NK-92 (cell line): Measurements from ENCODE around the gene ATP5F1D.

ENCODE experiments used
- DNase-seq: peaks from one replicate; lab custom pipeline; 2025; ENCODE audit not compliant: unreplicated experiment; lab: John Stamatoyannopoulos, UW

Gene ATP5F1D

DNA sequence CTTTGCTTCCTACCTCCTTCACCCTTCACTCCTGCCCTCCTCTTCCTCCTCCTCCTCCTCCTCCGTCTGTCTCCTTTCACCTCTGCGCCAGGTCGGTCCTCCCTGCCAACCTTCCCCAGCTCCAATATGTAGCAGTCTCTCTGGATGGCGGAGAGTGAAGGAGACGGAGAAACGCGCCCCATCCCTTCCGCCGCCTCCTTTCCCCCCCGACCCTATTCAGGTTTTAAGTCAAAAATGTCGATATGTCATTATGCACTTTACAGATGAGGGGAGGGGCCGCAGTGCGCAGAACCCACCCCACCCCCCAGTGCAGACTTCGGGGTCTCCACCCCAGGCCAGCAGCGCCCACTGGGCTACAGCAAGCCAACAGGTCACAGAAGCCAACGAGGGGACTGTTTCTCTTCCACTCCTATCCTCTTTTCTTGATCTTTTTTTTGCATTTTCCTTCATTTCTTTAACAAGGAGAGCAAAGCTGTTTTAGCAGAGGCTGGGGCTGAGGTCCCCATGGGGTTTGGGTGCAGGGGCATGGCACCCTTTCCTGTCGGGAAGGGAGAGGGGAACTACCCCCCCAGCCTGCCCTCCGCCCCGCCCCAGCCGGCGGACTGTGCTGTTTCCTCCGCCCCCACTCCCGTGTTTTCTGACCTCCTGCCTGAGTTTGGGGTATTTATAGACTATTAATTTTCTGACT is 16.1 kb downstream of the ATP5F1D start:
- no peak for DNase-seq

- no peak for DNase-seq
These were observed 16.6 kb downstream of the ATP5F1D start for GRCh38 chr19:1258163-1258492.

DNA sequence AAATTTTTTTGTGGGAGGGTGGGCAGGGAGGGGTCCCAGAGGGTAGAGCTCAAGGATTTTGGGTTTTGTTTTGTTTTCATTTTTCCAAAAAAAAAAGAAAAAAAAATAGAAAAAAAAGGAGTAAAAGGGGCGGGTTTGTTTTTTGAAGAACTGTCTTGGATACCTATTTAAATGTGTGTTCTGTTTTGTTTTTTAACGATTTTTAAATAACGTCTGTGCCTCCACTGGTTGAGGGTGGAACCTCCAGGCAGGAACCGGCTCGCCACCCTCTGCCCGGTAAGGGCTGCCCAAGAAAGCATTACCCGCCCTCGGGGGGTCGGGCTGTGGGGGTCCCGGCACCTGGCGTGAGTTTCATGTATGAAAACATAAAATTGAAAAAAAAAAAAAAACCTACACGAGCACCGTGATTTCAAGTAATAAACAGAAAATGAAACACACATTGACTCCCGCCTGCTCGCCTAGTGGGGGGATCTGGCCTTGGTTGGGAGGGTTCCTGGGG is 17.2 kb downstream of the ATP5F1D start:
- no peak for DNase-seq

DNA sequence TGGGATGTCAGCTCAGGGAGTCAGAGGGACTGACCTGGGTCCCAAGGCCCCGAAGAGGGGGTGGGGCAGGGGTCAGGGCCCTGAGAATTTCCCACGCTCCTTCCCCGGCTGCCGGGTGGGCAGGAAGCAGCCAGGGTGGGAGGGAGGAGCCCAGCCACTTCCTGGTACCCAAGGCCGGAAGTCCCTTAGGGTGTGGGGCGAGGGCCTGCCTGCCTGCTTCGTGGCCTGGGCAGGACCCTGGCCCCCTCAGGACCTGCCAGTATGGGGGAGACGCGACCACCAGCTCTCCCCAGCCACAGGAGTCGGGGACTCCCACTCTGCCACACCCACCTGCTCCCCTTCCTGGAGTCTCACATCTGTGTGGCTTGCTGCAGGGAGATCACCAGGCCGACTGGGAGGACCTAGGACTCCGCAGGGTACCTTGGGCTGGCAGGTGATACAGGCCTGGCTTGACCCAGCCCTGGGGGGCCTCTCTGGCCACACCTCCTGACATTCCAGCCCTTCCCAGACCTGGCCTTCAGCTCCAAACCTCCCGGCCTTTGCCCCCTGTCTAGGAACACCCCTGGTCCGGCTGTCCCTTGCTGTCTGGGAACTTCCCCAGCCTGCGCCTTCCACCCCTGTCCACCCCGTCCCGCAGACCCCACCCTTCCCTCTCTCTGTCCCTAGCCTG is 17.8 kb downstream of the ATP5F1D start:
- DNase-seq, result no peak

DNA sequence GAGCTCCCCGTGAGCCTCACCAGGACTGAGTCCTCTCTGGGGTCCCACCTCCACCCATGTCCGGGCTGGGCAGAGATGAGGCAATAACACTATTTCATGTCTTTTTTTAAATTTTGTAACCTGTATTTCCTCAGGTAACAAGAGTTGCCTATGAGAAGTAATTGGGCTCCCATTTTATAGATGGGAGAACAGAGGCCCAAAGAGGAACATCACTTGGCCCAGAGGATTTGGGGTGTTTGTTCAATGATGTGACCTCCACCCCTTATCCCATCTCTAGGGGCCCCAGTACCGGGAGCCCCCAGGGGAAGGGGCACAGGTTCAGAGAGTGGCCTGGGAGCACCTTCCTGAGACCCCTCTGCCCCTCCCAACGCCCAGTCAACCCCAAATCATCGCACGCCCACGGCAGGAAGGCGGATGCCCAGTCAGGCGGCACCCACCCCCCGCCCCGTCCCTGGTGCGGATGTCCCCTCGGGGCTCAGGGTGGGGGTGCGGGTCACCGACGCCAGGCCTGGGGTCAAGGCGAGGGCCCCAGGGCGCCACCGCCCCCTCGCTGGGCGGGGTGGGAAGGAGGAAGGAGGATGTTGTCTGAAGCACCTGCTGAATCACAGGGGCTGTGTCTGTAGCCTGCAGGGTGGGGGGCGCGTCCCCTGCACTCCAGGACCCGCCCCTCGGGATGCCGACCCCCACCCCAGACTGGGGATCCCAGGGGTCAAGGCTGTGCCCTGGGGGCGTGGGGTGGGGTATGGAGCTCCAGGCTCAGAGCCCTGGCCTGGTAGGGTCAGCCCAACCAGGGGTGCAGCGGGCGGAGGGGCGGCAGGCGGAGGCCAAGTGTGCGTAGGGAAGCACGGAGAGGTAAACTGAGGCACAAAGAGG is 18.6 kb downstream of the ATP5F1D start:
- no peak for DNase-seq

GRCh38 chr19:1260749-1261537 is 19.4 kb downstream of the ATP5F1D start:
- DNase-seq, result peak; percentile 70

GRCh38 chr19:1261538-1261797 is 19.9 kb downstream of the ATP5F1D start:
- no peak for DNase-seq

GRCh38 chr19:1261798-1262622 is 20.5 kb downstream of the ATP5F1D start:
- no peak for DNase-seq

DNA sequence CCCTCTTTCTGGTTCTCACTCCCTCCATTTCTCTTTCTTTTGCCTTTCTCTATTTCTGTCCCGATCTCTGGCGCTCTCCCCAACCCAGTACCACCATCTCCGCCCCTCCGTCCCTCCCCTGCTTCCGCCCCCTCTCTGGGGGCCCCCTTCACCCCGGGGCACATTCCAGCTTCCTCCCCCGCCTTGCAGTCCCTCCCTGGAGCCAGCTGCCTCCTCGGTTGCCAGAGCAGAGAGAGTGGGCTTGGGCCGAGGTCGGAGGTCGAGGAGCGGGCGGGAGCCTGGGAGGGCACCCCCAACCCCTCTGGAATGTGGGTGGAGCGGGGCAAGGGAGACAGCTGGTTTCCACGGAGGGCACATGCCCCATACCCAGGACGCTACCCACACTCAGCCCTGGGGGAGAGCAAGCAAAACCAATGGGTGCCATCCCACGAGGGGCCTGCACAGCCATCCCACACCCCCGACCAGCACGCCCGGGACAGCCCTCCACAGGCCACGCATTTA is 21.1 kb downstream of the ATP5F1D start:
- no peak for DNase-seq

DNA sequence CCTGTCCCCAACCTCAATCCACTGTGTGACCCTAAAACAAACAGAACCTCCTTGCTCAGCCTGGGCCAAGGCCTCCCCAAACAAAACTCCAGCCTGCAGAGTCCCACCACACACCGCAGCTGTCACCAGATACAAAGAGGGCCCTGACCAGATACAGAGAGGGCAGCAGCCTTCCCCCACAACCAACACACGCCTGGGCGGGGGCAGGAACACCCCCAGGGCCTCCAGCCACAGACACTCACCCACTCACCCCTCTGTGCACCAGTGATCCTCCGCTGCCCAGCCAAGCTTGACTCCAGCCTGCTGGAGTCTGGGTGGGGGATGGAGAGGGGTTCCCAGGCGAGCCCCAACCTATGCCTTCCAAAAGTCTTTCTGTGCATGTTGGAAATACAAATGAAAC is 21.6 kb downstream of the ATP5F1D start:
- no peak for DNase-seq

DNA sequence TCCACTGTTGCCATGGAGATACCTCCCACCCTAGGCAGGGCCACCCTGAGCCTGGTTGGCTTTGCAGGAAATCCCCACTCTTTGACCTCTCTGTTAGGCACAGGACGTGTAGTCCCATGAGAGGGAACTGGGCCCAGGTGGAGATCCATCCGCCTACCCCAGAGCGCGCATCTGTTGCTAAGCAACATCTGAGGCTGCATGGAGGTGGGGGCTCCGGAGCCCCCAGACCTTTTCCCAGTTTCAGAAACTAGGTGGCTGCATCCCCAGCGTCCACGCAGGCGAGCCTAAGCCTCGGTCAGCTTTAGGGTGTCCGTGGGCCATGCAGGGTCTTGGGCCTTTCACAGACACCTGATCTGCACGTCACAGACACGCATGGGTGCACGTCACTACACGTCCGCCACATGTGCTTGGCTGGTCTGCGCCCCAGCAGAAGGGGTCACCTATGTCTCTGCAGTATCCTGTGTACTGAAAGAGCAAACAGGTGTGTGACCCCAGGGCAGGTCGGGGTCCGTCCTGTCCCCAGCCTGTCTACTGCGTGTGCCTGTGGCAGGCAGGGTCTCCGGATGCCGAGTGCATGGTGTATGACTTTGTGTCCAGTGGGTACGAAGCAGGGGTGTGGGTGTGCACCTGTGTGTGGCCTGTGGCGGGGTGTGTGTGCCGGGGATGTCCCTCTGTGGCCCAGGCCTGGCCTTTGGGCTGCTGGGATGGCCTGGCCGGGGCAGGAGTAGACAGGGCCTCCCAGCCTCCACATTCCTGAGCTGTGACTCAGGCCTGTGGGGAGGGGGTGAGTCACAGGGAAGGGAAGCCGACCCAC is 23.5 kb downstream of the ATP5F1D start:
- DNase-seq, result no peak

GRCh38 chr19:1265615-1266128 is 24.1 kb downstream of the ATP5F1D start:
- DNase-seq, result no peak

DNA sequence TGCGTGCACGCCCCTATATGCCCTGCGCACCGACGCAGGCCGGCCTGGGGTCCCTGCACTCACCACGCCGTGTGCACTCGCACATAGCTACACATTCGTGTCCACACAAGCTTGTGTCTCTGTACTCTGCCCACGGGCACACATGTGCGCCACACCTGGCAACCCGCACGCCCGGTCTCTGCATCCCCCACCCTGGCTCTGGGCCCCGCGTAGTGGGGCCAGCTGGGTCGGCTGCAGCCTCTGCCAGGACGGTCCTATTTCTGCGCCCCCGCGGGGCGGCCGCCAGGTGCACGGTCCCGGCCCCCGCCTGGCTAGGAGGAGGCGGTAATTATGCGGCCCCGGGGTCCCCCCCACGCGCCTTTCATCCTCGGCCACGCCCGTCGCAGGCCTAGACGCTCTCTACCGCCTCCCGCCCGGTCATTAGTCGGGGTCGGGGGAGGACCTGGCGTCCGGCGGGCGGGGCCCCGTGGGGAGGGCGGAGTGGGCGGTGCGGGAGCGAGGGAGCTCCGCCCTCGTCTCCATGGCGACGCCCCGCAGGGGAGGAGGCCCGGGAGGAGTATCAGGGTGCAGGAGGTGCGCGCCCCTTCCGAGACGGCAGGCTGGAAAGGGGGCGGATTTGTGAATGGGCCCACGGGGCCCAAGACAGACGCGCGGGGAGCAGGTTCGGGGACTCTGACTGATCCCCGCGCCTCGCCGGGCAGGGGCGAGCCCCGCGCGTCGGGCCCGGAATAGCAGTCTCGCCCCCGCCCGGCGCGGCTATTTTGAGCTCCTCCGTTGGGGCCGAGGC is 24.8 kb downstream of the ATP5F1D start:
- DNase-seq, result no peak

GRCh38 chr19:1266916-1267476 is 25.4 kb downstream of the ATP5F1D start:
- no peak for DNase-seq

DNA sequence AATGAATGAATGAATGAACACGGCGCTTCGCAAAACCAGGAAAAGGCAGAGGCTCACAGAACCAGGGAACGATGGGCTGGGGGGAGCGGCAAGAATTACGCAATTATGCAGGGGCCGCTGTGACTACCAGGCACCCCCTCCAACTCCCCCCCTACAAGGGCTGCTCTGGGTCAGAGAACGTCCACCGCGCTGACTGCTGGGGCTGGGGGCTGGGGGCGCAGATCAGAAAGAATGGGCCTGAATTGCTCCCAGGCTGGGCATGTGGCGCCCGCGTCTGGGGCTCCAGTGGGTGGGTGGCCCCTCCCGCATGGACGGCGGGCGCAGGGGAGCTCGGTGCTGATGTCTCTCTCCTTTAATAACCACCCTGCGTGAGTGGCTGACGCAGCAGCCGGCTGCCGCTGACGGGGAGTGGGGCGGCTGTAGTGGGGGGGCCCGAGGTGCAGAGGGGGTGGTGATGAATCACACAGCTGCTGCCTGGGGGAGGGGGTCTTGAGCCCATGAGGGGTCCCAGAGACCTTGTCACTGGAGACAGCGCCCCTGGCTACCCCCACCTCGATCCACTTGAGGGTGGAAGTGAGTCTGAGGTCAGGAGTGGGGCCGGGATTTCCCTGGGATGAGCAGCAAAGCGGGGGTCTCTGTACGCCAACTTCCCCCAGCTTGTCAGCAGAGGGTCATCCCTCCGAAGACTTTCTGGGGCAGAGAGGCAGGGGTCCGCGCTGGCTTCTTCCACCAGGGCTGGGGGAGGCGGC is 26.1 kb downstream of the ATP5F1D start:
- no peak for DNase-seq

DNA sequence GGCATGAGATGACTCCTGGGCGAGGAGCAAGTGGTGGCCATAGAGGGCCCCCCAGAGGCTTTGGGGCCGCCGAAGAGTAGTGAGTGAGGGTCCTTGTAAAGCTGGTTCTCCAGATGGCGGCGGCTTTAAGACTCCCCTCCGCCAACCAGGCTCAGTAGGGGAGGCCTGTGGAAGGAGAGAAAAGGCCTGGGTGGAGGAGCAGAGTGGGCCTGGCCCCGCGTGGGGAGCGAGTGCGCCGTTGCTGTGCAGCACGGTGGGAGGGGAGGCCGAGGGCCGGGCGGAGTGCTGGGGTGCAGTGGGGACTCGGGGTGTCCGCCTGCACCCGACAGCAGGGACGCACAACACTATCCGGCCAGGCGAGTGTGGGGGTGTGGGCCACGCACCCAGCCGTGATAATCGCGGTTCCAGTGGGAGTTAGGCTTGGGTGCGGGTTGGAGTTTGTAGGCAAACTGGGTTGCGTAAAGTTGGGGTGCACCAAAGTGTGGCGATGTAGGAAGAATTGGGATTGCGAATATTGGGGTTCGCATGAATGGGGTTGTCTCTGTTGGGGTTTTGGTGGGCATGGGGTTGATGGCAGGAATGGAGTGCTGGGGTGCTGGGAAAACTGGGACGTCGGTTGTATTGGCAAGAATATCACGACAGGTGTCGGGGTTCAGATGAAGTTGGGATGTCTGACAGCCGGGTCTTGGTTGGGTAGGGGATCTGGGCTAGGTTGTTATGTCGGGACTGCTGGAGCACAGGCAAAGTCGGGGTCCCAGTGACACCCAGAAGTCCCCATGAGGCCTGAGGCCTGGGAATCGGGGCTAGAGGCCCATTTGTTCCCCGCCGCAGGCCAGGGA is 26.9 kb downstream of the ATP5F1D start:
- no peak for DNase-seq
